ENCODE results near the gene DOCK7. TPM values are rescaled to one million over a fixed set of nuclear protein-coding genes. Genes with fewer than 3 reads are reported as not detected.

The DOCK7 gene
- total RNA-seq, 4 donors from 2014 or later = 23.4 to 47.0 (median 44.2) TPM

DNA sequence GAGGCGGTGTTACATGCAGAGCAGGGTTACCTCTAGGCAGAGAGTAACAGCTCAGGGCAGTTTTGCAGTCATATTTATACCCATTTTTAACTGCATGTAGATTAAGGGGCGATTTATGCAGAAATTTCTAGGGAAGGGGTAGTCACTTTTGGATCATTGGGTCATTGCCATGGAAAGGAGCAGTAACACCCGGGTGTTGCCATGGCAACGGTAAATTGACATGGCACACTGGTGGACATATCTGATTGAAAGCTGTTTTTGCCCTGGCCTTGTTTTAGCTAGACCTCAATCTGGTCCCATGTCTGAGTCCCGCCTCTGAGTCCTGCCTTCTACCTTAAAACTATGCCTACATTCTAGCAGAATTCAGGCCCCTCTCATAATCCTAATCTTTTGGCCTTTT is 263.1 kb downstream of the DOCK7 start:
- Histone ChIP-seq H3K36me3 (no peaks in the 10 kb centered on the region), H3K4me1 (peaks cover 6% of the 10 kb centered on the region), H3K9me3 (no peaks in the 10 kb centered on the region), H3K27ac (no peak overlapping the region), H3K4me3 (no peak overlapping the region), H3K27me3 (no peaks in the 10 kb centered on the region)
- TF ChIP-seq EP300 (IDR thresholded peaks at IDR 0.05) (no peak), POLR2AphosphoS5 (IDR thresholded peaks at IDR 0.05) (no peak), POLR2A (IDR thresholded peaks at IDR 0.05) (no peak), CTCF (IDR thresholded peaks at IDR 0.05) (no peak)
- WGBS = 81% methylated on average over 5 of the region's 5 CpGs
- no peak for DNase-seq (ENCODE audit: low spot score in 2 of 2)

DNA sequence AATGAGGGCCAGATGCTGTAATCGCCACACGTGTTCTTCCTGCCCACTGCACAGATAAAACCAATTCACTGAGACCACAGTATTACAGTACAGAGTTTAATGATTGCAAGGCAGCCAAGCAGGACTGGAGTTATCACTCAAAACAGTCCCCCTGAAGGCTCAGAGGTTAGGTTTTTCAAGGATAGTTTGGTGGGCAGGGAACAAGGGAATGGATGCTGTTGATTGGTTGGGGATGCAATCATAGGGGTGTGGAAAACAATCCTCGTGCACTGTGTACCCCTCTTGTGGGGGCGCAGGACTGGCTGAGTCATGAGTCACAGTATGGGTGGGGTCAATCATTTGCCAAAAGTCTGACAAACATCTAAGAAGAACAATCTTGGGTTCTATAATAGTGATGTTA is 263.8 kb downstream of the DOCK7 start:
- Histone ChIP-seq H3K4me1 (peaks cover 6% of the 10 kb centered on the region), H3K4me3 (no peak overlapping the region), H3K27ac (no peak overlapping the region), H3K36me3 (no peaks in the 10 kb centered on the region), H3K9me3 (no peaks in the 10 kb centered on the region), H3K27me3 (no peaks in the 10 kb centered on the region)
- 48% methylated on average over 4 of the region's 4 CpGs for WGBS
- TF ChIP-seq CTCF (IDR thresholded peaks at IDR 0.05) (no peak), EP300 (IDR thresholded peaks at IDR 0.05) (no peak), POLR2AphosphoS5 (IDR thresholded peaks at IDR 0.05) (no peak), POLR2A (IDR thresholded peaks at IDR 0.05) (no peak)
- no peak for DNase-seq (ENCODE audit: low spot score in 2 of 2)

- Histone ChIP-seq H3K27ac (no peak overlapping the region), H3K36me3 (no peaks in the 10 kb centered on the region), H3K9me3 (no peaks in the 10 kb centered on the region), H3K4me3 (no peak overlapping the region), H3K4me1 (peaks cover 6% of the 10 kb centered on the region), H3K27me3 (no peaks in the 10 kb centered on the region)
- TF ChIP-seq CTCF (IDR thresholded peaks at IDR 0.05) = no peak
- no peak for TF ChIP-seq POLR2AphosphoS5 (IDR thresholded peaks at IDR 0.05)
- no peak for TF ChIP-seq POLR2A (IDR thresholded peaks at IDR 0.05)
- TF ChIP-seq EP300 (IDR thresholded peaks at IDR 0.05) = no peak
- no peak for DNase-seq (ENCODE audit: low spot score in 2 of 2)
- 91% methylated on average over 14 of the region's 14 CpGs for WGBS
These were observed 264.5 kb downstream of the DOCK7 start for GRCh38 chr1:62423580-62424242.

GRCh38 chr1:62420214-62420613 is 268.0 kb downstream of the DOCK7 start:
- 87% methylated on average over 1 of the region's 1 CpG for WGBS

More at GRCh38 chr1:62420214-62420613, 268.0 kb downstream of the DOCK7 start:
- TF ChIP-seq POLR2AphosphoS5 (IDR thresholded peaks at IDR 0.05) (no peak), CTCF (IDR thresholded peaks at IDR 0.05) (no peak)
- H3K27ac ChIP-seq = no peak overlapping the region
- H3K36me3 ChIP-seq = no peaks in the 10 kb centered on the region
- H3K9me3 ChIP-seq = no peaks in the 10 kb centered on the region
- DNase-seq (ENCODE audit: low spot score in 2 of 2) = no peak
- H3K4me3 ChIP-seq = no peak overlapping the region
- H3K27me3 ChIP-seq = no peaks in the 10 kb centered on the region
- H3K4me1 ChIP-seq = peaks cover 6% of the 10 kb centered on the region

Measured in suprapubic skin (tissue), 4 donors.